GM23338 (cell line): ENCODE data around the gene MAP6D1.

Experiments
- CREB1 ChIP-seq: fragments of 250-450 bp; sonication (Bioruptor Pico); IDR thresholded peaks from 2 replicates; pipeline ENCODE4 v1.5.0; 2020; ENCODE audit warnings: low read depth, mild to moderate bottlenecking, moderate library complexity
- CTCF ChIP-seq, 2 experiments: fragments of 200-600 bp in 1 of 2; sonication (generic) in 1 of 2; conservative IDR thresholded peaks; 2 replicates each; pipeline versions ENCODE4 v1.5.1 to v1.6.1; 2016 to 2017; ENCODE audit warnings: antibody characterized with exemption in 2 of 2, low read depth in 2 of 2, mild to moderate bottlenecking in 2 of 2, moderate library complexity in 1 of 2
- EZH2 ChIP-seq: fragments of 200-600 bp; sonication (generic); IDR thresholded peaks from one replicate; pipeline ENCODE4 v1.8.0; 2017; ENCODE audit warnings: antibody characterized with exemption, mild to moderate bottlenecking, low read depth; ENCODE audit not compliant: unreplicated experiment
- EZH2phosphoT487 ChIP-seq: fragments of 200-600 bp; sonication (generic); IDR thresholded peaks from one replicate; pipeline ENCODE4 v1.8.1; 2018; ENCODE audit warnings: antibody characterized with exemption; ENCODE audit not compliant: unreplicated experiment
- JUNB ChIP-seq: IDR thresholded peaks from one replicate; pipeline ENCODE4 v1.6.1; 2016; ENCODE audit warnings: antibody characterized with exemption; ENCODE audit not compliant: unreplicated experiment
- NANOG ChIP-seq: IDR thresholded peaks from 2 replicates; pipeline ENCODE4 v1.6.1; 2016; ENCODE audit warnings: antibody characterized with exemption, borderline replicate concordance
- POLR2AphosphoS5 ChIP-seq: IDR thresholded peaks from 2 replicates; pipeline ENCODE4 v1.6.1; 2016; ENCODE audit warnings: antibody characterized with exemption, low read depth
- REST ChIP-seq: IDR thresholded peaks from one replicate; pipeline ENCODE4 v1.6.1; 2018; ENCODE audit warnings: antibody characterized with exemption; ENCODE audit not compliant: unreplicated experiment
- STAT1 ChIP-seq: IDR thresholded peaks from one replicate; pipeline ENCODE4 v1.6.1; 2016; ENCODE audit warnings: antibody characterized with exemption; ENCODE audit not compliant: unreplicated experiment
- ZNF114 ChIP-seq: fragments of 250-450 bp; sonication (Bioruptor Pico); IDR thresholded peaks from 2 replicates; pipeline ENCODE4 v1.5.0; 2020; ENCODE audit warnings: mild to moderate bottlenecking, moderate library complexity
- ZNF331 ChIP-seq: fragments of 250-450 bp; sonication (Bioruptor Pico); IDR thresholded peaks from 2 replicates; pipeline ENCODE4 v1.5.0; 2020; ENCODE audit warnings: low read depth, mild to moderate bottlenecking, moderate library complexity

- TF ChIP-seq CREB1 (CRISPR knock-in tag), result no peak
- TF ChIP-seq EZH2phosphoT487, result no peak
- TF ChIP-seq EZH2, result no peak
- TF ChIP-seq POLR2AphosphoS5, result no peak
- no peak for TF ChIP-seq CTCF (conservative IDR thresholded peaks at IDR 0.05; ENCODE audit: low read depth in 2 of 2)
- no peak for TF ChIP-seq ZNF114 (CRISPR knock-in tag)
- no peak for TF ChIP-seq STAT1
- TF ChIP-seq JUNB, result no peak
- TF ChIP-seq NANOG, result no peak
- TF ChIP-seq REST, result no peak
- no peak for TF ChIP-seq ZNF331 (CRISPR knock-in tag)
These were observed 49.6 kb downstream of the MAP6D1 start for GRCh38 chr3:183775781-183776180.
